ENCODE data around the gene PLRG1. TPM values are rescaled to one million over a fixed set of nuclear protein-coding genes. Genes with fewer than 3 reads are reported as not detected.

PLRG1 gene
- total RNA-seq, 3 donors from 2014 or later (not counting 1 experiment from before 2014, with no cell fraction given): 46.1 to 62.3 (median 54.6) TPM

GRCh38 chr4:154491341-154492271 lies 58.6 kb downstream of the PLRG1 start, which contains the start of gene DCHS2:
Gene DCHS2, minus strand, starts transcription at chr4:154491799. Its CDS starts 444 bp downstream, at chr4:154491355.
- H3K9me3 Mint-ChIP-seq: no peaks in the 10 kb centered on the region
- intact Hi-C loops (cut with micrococcal nuclease): no loop called here

GRCh38 chr4:154490583-154491340 lies 59.4 kb downstream of the PLRG1 start:
- Histone ChIP-seq H3K36me3 (ENCODE audit: control insufficient read depth, insufficient read depth, low read length) (no peaks in the 10 kb centered on the region), H3K9me3 (ENCODE audit: control insufficient read depth, insufficient read depth, low read length) (no peaks in the 10 kb centered on the region), H3K4me3 (ENCODE audit: low read length) (peak overlapping the region; percentile 20), H3K27ac (ENCODE audit: low read length) (no peak overlapping the region), H3K4me1 (ENCODE audit: control insufficient read depth, insufficient read depth, low read length) (peaks cover 16% of the 10 kb centered on the region), H3K27me3 (ENCODE audit: control insufficient read depth, insufficient read depth, low read length) (peaks cover 27% of the 10 kb centered on the region)
- no peak for TF ChIP-seq CTCF (IDR thresholded peaks at IDR 0.05)
- DNase-seq (no peak), ATAC-seq (no peak)
- Mint-ChIP-seq H3K27me3 (ENCODE audit: low read depth in 2 of 2) (peaks cover 45 to 46% of the 10 kb centered on the region in 2 donors), H3K4me3 (no peak overlapping the region), H3K4me1 (no peaks in the 10 kb centered on the region), H3K27ac (no peak overlapping the region), H3K36me3 (no peaks in the 10 kb centered on the region), H3K9me3 (no peaks in the 10 kb centered on the region)
- intact Hi-C loops (cut with micrococcal nuclease): no loop called here
- 7% methylated on average over 76 of the region's 76 CpGs for WGBS (ENCODE audit: insufficient coverage)

More at GRCh38 chr4:154491341-154492271, 58.6 kb downstream of the PLRG1 start, which contains the start of gene DCHS2:
- peaks cover 16% of the 10 kb centered on the region for H3K4me1 ChIP-seq (ENCODE audit: control insufficient read depth, insufficient read depth, low read length)
- H3K4me3 ChIP-seq (ENCODE audit: low read length): peak within 1 kb of the TSS; percentile 20
- Mint-ChIP-seq H3K36me3 (no peaks in the 10 kb centered on the region), H3K27me3 (ENCODE audit: low read depth in 2 of 2) (peaks cover 49 to 54% of the 10 kb centered on the region in 2 donors), H3K4me3 (no peak within 1 kb of the TSS), H3K4me1 (no peaks in the 10 kb centered on the region), H3K27ac (no peak within 1 kb of the TSS)
- H3K27me3 ChIP-seq (ENCODE audit: control insufficient read depth, insufficient read depth, low read length): peaks cover 27% of the 10 kb centered on the region
- no peak for TF ChIP-seq CTCF (IDR thresholded peaks at IDR 0.05)
- under 1% methylated on average over 52 of the region's 53 CpGs for WGBS (ENCODE audit: insufficient coverage)
- no peaks in the 10 kb centered on the region for H3K9me3 ChIP-seq (ENCODE audit: control insufficient read depth, insufficient read depth, low read length)
- peak in 1 of 2 donors; percentile 10 for DNase-seq
- ATAC-seq: no peak
- no peaks in the 10 kb centered on the region for H3K36me3 ChIP-seq (ENCODE audit: control insufficient read depth, insufficient read depth, low read length)
- H3K27ac ChIP-seq (ENCODE audit: low read length): no peak within 1 kb of the TSS

- ATAC-seq: no peak
- Mint-ChIP-seq H3K36me3 (no peaks in the 10 kb centered on the region), H3K9me3 (no peaks in the 10 kb centered on the region), H3K27ac (no peak overlapping the region), H3K4me1 (no peaks in the 10 kb centered on the region), H3K4me3 (no peak overlapping the region), H3K27me3 (ENCODE audit: low read depth in 2 of 2) (peaks cover 40 to 44% of the 10 kb centered on the region in 2 donors)
- intact Hi-C loops (cut with micrococcal nuclease): no loop called here
- H3K27ac ChIP-seq (ENCODE audit: low read length): no peak overlapping the region
- H3K4me3 ChIP-seq (ENCODE audit: low read length): no peak overlapping the region
- peaks cover 27% of the 10 kb centered on the region for H3K27me3 ChIP-seq (ENCODE audit: control insufficient read depth, insufficient read depth, low read length)
- H3K9me3 ChIP-seq (ENCODE audit: control insufficient read depth, insufficient read depth, low read length): no peaks in the 10 kb centered on the region
- H3K4me1 ChIP-seq (ENCODE audit: control insufficient read depth, insufficient read depth, low read length): peaks cover 16% of the 10 kb centered on the region
- no peak for TF ChIP-seq CTCF (IDR thresholded peaks at IDR 0.05)
- 9% methylated on average over 55 of the region's 55 CpGs for WGBS (ENCODE audit: insufficient coverage)
- no peak for DNase-seq
- H3K36me3 ChIP-seq (ENCODE audit: control insufficient read depth, insufficient read depth, low read length): no peaks in the 10 kb centered on the region
These were observed 60.0 kb downstream of the PLRG1 start for GRCh38 chr4:154490234-154490582.

All from natural killer cell (primary cell).